Medulla oblongata (tissue), 1 donor: Measurements from ENCODE around the gene SCMH1.
"Not testable (repeated sequence)": the region's sequence is repeated elsewhere in the genome, so short reads cannot be mapped to it uniquely, and the experiment has no call there.

Source experiments
- DNase-seq: peaks from one replicate; pipeline ENCODE4 v3.0.0-alpha.2; 2015; ENCODE audit errors: extremely low spot score

SCMH1 gene

GRCh38 chr1:41241749-41242341 is at the start of gene SCMH1:
Gene SCMH1, minus strand, starts transcription at chr1:41242306. Its CDS starts 56,173 bp downstream, at chr1:41186133.
- DNase-seq = peak; percentile 21

DNA sequence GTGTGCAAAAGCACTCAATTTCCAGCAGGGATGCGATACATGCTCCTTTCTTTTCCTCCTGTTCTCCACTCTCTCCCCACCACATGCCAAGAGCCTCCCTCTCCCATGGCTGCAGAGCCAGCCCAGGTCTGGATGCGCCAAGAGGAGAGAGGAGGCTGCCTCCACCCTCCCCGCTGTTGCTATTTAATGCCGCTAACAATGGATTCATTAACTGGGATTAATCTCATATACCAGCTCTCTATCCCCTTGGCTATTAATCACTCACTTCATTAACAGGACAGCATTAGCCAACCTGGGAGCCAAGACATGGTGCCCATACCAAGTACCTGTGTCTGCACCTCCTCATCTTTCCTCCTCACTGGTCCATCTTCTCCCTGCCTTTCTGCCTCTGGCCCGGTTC is 49.1 kb upstream of the SCMH1 start:
- no peak for DNase-seq

- DNase-seq = no peak
Observed at GRCh38 chr1:41289196-41289595, 47.1 kb upstream of the SCMH1 start.

DNA sequence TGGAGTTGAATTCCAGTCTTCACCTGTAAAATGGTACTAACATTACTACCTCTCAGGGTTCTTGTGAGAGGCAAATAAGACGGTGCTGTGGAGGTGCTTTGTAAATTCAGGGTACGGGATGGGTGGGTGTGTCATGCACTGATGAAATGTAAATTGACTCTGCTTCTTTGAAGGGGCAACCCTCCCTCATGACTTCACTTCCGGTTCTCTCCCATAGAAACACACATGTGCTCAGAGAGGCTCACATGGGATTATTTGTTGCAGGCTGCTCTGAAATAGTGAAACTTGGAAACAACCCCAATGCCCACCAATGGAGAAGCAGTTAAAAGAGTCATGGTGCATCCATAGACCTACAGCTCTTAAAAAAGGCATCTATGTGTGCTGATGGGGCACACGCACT is 44.9 kb upstream of the SCMH1 start:
- no peak for DNase-seq

GRCh38 chr1:41286486-41286885 is 44.4 kb upstream of the SCMH1 start:
- no peak for DNase-seq

- DNase-seq = no peak
Observed at GRCh38 chr1:41285818-41286217, 43.7 kb upstream of the SCMH1 start.

- no peak for DNase-seq
Observed at GRCh38 chr1:41284121-41284520, 42.0 kb upstream of the SCMH1 start.

DNA sequence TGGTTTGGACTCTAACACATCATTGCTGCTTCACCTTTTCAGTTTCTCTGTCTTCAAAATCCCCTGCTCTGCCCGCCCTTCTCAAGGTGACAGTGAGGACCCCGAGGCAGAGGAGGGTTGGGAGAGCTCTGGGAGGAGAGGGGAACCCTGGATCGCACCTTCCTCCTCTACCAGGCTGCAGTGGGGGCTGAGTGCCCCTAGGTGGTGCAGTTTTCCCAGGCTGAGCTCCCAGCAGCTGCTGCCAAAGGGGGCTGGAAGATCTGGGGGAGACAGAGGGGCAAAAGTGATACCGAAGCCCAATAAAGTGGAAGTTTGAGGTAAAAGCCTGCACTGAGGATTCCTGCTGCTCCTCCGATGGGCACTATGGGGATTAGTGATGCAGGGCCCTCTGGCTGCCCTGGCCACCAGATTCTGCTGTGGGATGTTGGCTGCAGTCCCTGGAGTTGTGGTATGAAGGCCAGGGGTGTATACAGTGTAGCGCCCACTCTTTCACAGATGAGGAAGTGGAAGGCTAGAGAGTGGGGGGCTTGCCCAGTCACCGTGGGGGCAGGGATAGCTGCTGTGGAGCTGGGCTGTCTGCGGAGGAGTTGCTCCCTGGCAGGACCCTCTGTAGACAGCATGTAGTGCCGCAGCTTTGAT is 40.7 kb upstream of the SCMH1 start:
- peak; percentile 27 for DNase-seq

DNA sequence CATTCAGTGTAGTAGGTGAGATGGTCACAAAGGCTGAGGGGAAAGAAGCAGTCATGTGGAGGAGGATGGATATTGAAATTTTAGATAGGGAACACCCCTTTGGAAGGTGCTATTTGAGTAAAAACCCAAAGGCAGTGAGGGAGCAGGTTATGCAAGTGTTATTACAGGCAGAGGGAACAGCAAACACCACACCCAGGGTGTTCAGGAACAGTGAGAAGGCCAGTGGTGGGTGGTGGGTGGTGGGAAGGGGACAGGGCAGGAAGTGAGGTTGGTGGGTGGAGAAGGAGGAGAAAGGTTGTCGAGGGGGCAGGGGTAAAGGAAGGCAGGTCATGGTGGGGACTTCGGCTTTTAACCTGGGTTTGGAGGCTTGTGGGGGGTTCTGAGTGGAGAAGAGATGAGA is 39.2 kb upstream of the SCMH1 start:
- DNase-seq = no peak

GRCh38 chr1:41280202-41281032 is 38.3 kb upstream of the SCMH1 start:
- no peak for DNase-seq

- DNase-seq = peak; percentile 9
Observed at GRCh38 chr1:41278076-41278475, 36.0 kb upstream of the SCMH1 start.

- no peak for DNase-seq
Observed at GRCh38 chr1:41277371-41277975, 35.4 kb upstream of the SCMH1 start.

DNA sequence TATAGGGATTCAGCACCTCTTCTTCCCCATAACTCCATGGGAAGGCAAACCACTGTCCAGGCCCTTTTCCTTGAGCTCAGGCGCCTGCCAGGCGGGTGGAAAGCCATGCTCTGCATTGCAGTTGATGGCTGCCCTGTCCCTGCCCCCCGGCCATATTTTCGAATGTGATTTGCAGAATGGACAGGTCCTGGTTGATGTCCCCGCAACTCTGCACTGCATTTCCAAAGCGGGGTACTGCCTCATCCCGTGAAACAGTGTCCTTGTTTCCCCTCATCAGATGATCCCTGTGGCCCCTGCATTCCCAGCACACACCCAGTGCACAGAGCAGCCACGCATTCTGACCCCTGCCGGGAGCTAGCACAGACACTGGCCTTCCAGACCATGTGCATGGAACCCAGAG is 33.7 kb upstream of the SCMH1 start:
- DNase-seq = no peak

GRCh38 chr1:41274752-41275545 is 32.8 kb upstream of the SCMH1 start:
- DNase-seq = peak; percentile 68

DNA sequence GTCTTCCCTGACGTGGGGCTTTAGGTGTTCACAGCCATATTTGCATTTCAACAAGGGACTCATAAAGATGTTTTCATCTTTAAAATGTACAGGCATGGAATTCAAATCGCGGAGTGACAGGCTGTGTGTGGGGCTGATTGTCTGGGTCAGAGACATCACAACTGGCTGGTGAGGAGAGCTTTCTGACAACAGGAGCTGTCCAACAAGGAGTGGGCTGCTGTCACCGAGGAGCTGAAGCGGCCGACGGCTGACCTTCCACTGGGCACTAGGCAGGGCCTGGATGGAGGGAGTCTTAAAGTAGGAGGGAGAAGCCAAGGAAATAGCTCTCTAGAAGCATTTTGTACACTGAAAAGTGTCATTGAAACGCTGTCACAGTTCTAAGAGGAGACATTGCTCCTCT is 30.5 kb upstream of the SCMH1 start:
- no peak for DNase-seq

DNA sequence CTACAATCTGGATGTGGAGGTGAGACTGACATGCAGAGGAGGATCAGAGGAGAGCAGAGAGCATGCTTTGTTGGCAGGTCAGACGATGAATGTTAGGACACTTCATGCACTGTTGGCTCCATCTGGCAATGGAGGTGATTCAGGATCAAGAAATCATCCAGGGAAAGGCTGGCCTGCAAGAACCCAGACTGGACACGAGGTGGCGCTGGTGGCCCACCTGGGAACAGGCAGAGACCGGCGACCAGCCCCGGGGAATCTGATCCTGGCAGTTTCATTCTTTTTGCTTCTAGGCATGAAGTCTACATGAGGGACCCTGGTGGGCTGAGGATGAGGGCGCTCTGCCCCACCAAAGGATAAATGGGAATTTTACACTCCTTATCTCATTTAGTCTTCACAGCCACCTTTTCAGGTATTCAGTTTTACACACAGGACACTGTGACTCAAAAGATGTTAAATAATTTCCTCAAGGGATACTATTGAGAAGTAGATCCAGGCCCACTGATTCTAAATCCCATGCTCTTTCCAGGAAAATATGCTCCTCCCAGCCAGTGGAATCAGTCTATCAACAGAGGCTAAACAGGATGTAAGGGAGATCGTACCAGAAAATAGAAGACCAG is 26.2 kb upstream of the SCMH1 start:
- peak; percentile 79 for DNase-seq

GRCh38 chr1:41261926-41262618 is 20.0 kb upstream of the SCMH1 start:
- no peak for DNase-seq

GRCh38 chr1:41260768-41261167 is 18.7 kb upstream of the SCMH1 start:
- no peak for DNase-seq

GRCh38 chr1:41259221-41259620 is 17.1 kb upstream of the SCMH1 start:
- no peak for DNase-seq

GRCh38 chr1:41255978-41256377 is 13.9 kb upstream of the SCMH1 start:
- DNase-seq = no peak

GRCh38 chr1:41251120-41251519 is 9.0 kb upstream of the SCMH1 start:
- DNase-seq = not testable (repeated sequence)
